ENCODE results near the gene MCF2L.

MCF2L gene

DNA sequence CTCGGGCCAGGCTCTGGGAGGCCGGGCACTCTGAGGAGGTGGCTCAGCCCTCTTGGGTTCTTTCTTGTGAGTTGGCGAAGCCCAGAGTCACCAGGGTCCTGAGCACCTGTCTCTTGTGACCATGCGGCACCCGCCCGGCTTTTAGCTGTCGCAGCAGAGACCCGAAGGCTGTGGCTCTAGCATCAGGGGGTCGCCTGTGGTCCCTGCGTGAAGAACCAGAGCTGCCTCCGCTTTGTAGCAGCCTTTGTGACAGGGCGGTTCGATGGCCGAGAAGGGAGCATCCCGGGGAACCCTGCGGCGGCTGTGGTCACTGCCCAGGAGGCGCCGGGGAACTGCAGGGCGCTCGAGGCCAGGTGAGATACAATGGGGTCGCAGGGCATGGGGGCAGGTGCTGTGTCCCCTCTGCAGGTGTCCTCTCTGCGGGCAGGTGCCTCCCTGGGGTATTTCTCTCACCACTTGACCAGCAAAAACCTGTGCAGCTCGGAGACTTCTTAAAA is 10.4 kb downstream of the MCF2L start:
- DNase-seq (ENCODE audit: low spot score): no peak
- TF ChIP-seq CTCF (IDR thresholded peaks at IDR 0.05; ENCODE audit: borderline replicate concordance, control extremely low read depth, extremely low read depth, insufficient read depth, missing control alignments): no peak
- in situ Hi-C loops (cut with MboI; ENCODE audit: low sequenced_read_pairs, unreplicated experiment): no loop called here

GRCh38 chr13:112980434-112980833 is 11.4 kb downstream of the MCF2L start:
- no peak for TF ChIP-seq CTCF (IDR thresholded peaks at IDR 0.05; ENCODE audit: borderline replicate concordance, control extremely low read depth, extremely low read depth, insufficient read depth, missing control alignments)
- in situ Hi-C loops (cut with MboI; ENCODE audit: low sequenced_read_pairs, unreplicated experiment): no loop called here

DNA sequence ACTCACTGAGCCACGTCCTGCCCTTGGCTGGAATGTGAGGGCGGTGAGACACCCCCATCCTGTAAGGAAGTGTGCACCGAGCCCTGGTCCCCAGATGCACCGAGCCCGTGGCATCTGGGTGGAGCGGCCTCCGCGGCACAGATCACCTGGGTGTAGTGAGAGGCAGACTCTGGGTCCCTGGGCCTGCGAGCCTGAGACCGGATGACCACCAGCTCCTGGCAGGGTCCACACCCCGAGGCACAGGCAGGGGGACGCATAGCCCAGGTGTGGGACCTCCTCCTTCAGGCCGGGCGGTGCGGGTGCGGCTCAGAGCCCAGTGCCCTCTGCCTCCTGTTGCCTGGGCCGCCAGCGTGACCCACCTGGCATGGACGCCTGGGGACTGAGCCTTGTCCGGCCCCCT is 12.4 kb downstream of the MCF2L start:
- no peak for TF ChIP-seq CTCF (IDR thresholded peaks at IDR 0.05; ENCODE audit: borderline replicate concordance, control extremely low read depth, extremely low read depth, insufficient read depth, missing control alignments)
- no peak for DNase-seq (ENCODE audit: low spot score)
- in situ Hi-C loops (cut with MboI; ENCODE audit: low sequenced_read_pairs, unreplicated experiment): no loop called here

More at GRCh38 chr13:112980434-112980833, 11.4 kb downstream of the MCF2L start:
- DNase-seq (ENCODE audit: low spot score): no peak

GRCh38 chr13:112982281-112983041 is 13.4 kb downstream of the MCF2L start:
- in situ Hi-C loops (cut with MboI; ENCODE audit: low sequenced_read_pairs, unreplicated experiment): no loop called here
- no peak for DNase-seq (ENCODE audit: low spot score)
- no peak for TF ChIP-seq CTCF (IDR thresholded peaks at IDR 0.05; ENCODE audit: borderline replicate concordance, control extremely low read depth, extremely low read depth, insufficient read depth, missing control alignments)

DNA sequence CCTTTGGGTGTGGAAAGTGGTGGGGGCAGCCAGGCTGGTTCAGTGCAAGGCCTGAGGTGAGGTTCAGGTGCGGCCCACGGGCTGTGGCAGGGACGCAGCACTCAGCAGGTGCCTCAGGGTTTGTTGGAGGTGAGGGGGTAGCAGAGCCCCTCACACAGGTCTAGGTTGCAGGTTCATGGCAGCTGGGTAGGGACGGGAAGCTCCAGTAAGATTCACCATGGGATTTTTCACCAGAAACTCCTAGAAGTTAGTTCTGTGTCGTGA is 14.0 kb downstream of the MCF2L start:
- no peak for DNase-seq (ENCODE audit: low spot score)
- in situ Hi-C loops (cut with MboI; ENCODE audit: low sequenced_read_pairs, unreplicated experiment): no loop called here

GRCh38 chr13:112983428-112984196 is 14.6 kb downstream of the MCF2L start:
- in situ Hi-C loops (cut with MboI; ENCODE audit: low sequenced_read_pairs, unreplicated experiment): no loop called here
- DNase-seq (ENCODE audit: low spot score): no peak
- TF ChIP-seq CTCF (IDR thresholded peaks at IDR 0.05; ENCODE audit: borderline replicate concordance, control extremely low read depth, extremely low read depth, insufficient read depth, missing control alignments): no peak

More for the DNA sequence above, 14.0 kb downstream of the MCF2L start:
- TF ChIP-seq CTCF (IDR thresholded peaks at IDR 0.05; ENCODE audit: borderline replicate concordance, control extremely low read depth, extremely low read depth, insufficient read depth, missing control alignments): no peak
